ENCODE measurements around the gene PCDHGA1.
"Not testable (repeated sequence)": the region's sequence is repeated elsewhere in the genome, so short reads cannot be mapped to it uniquely, and the experiment has no call there.

The PCDHGA1 gene

DNA sequence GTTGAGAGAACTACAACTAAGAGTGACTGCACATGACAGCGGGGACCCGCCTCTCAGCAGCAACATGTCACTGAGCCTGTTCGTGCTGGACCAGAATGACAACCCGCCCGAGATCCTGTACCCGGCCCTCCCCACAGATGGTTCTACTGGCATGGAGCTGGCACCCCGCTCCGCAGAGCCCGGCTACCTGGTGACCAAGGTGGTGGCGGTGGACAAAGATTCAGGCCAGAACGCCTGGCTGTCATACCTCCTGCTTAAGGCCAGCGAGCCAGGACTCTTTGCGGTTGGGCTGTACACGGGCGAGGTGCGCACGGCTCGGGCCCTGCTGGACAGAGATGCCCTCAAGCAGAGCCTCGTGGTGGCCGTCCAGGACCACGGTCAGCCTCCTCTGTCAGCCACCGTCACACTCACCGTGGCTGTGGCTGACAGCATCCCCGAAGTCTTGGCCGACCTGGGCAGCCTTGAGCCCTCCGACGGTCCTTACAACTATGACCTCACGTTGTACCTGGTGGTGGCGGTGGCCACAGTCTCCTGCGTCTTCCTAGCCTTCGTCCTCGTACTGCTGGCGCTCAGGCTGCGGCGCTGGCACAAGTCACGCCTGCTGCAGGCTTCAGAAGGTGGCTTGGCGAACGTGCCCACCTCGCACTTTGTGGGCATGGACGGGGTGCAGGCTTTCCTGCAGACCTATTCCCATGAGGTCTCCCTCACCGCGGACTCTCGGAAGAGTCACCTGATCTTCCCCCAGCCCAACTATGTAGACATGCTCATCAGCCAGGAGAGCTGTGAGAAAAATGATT, 54.4 kb downstream of the PCDHGA1 start:
- H3K4me3 ChIP-seq (replicated peaks; ENCODE audit: low read depth, low read length), result no peak overlapping the region
- DNase-seq (ENCODE audit: extremely low read depth, insufficient read length), result no peak
- no peaks in the 10 kb centered on the region for H3K36me3 ChIP-seq (ENCODE audit: control insufficient read depth, insufficient read depth, low read length)
- H3K27me3 ChIP-seq (replicated peaks; ENCODE audit: control insufficient read depth, insufficient read depth, low read length), result no peaks in the 10 kb centered on the region
- TF ChIP-seq, protein P1, sequence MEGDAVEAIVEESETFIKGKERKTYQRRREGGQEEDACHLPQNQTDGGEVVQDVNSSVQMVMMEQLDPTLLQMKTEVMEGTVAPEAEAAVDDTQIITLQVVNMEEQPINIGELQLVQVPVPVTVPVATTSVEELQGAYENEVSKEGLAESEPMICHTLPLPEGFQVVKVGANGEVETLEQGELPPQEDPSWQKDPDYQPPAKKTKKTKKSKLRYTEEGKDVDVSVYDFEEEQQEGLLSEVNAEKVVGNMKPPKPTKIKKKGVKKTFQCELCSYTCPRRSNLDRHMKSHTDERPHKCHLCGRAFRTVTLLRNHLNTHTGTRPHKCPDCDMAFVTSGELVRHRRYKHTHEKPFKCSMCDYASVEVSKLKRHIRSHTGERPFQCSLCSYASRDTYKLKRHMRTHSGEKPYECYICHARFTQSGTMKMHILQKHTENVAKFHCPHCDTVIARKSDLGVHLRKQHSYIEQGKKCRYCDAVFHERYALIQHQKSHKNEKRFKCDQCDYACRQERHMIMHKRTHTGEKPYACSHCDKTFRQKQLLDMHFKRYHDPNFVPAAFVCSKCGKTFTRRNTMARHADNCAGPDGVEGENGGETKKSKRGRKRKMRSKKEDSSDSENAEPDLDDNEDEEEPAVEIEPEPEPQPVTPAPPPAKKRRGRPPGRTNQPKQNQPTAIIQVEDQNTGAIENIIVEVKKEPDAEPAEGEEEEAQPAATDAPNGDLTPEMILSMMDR (IDR thresholded peaks at IDR 0.05; ENCODE audit: insufficient read depth, low read length, poor library complexity, severe bottlenecking), result no peak

DNA sequence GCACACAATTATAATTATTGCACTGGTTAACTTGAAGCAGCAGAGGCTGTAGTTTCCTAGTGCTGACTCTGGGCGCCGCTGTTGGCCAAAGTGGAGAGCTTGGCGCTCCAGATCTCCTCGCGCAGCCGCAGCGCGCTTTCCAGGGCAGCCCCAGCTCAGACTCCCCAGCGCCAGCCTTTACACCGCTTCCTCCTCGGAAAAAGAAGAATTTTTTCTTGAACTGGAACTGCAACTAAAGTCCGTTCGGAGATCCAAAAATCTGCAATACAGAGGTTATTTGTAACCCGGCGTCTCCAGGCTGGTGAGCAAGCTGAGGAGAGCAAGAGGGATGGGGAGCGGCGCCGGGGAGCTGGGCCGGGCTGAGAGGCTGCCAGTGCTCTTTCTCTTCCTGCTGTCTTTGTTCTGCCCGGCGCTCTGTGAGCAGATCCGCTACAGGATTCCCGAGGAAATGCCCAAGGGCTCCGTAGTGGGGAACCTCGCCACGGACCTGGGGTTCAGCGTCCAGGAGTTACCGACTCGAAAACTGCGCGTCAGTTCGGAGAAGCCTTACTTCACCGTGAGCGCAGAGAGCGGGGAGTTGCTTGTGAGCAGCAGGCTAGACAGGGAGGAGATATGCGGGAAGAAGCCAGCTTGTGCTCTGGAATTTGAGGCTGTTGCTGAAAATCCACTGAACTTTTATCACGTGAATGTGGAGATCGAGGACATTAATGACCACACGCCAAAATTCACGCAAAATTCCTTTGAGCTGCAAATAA, 57.4 kb downstream of the PCDHGA1 start, which contains the start of gene PCDHGB4:
Gene PCDHGB4, plus strand, starts transcription at position 142 of the 755 bp plus-strand sequence. Its CDS starts 187 bp downstream, at position 329.
- not testable (repeated sequence) for H3K4me3 ChIP-seq (replicated peaks; ENCODE audit: low read depth, low read length); DNase-seq (ENCODE audit: extremely low read depth, insufficient read length); H3K27me3 ChIP-seq (replicated peaks; ENCODE audit: control insufficient read depth, insufficient read depth, low read length); H3K36me3 ChIP-seq (ENCODE audit: control insufficient read depth, insufficient read depth, low read length)

DNA sequence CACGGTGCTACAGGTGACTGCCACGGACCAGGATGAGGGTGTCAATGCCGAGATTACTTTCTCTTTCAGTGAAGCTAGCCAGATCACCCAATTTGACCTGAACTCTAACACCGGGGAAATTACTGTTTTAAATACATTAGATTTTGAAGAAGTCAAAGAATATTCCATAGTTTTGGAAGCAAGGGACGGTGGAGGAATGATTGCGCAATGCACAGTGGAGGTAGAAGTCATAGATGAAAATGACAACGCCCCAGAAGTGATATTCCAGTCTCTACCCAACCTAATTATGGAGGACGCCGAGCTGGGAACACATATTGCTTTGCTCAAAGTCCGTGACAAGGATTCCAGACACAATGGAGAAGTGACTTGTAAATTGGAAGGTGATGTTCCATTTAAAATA, 58.3 kb downstream of the PCDHGA1 start:
- TF ChIP-seq, protein P1 (IDR thresholded peaks at IDR 0.05; ENCODE audit: insufficient read depth, low read length, poor library complexity, severe bottlenecking), result no peak
- H3K4me3 ChIP-seq (replicated peaks; ENCODE audit: low read depth, low read length), result no peak overlapping the region
- no peaks in the 10 kb centered on the region for H3K27me3 ChIP-seq (replicated peaks; ENCODE audit: control insufficient read depth, insufficient read depth, low read length)
- H3K36me3 ChIP-seq (ENCODE audit: control insufficient read depth, insufficient read depth, low read length), result no peaks in the 10 kb centered on the region
- DNase-seq (ENCODE audit: extremely low read depth, insufficient read length), result no peak

DNA sequence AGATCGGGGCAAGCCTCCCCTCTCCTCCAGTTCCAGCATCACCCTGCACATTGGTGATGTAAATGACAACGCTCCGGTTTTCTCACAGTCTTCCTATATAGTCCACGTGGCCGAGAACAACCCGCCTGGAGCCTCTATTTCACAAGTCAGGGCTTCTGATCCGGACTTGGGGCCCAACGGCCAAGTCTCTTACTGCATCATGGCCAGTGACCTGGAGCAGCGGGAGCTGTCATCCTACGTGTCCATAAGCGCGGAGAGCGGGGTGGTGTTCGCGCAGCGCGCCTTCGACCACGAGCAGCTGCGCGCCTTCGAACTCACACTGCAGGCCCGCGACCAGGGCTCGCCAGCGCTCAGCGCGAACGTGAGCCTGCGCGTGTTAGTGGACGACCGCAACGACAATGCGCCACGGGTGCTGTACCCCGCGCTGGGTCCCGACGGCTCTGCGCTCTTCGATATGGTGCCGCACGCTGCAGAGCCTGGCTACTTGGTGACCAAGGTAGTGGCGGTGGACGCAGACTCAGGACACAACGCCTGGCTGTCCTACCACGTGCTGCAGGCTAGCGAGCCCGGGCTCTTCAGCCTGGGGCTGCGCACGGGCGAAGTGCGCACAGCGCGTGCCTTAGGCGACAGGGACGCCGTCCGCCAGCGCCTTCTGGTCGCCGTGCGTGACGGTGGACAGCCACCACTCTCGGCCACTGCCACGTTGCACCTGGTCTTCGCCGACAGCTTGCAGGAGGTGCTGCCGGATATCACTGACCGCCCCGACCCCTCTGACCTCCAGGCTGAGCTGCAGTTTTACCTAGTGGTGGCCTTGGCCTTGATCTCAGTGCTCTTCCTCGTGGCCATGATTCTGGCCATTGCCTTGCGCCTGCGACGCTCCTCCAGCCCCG, 59.1 kb downstream of the PCDHGA1 start:
- DNase-seq (ENCODE audit: extremely low read depth, insufficient read length), result no peak

DNA sequence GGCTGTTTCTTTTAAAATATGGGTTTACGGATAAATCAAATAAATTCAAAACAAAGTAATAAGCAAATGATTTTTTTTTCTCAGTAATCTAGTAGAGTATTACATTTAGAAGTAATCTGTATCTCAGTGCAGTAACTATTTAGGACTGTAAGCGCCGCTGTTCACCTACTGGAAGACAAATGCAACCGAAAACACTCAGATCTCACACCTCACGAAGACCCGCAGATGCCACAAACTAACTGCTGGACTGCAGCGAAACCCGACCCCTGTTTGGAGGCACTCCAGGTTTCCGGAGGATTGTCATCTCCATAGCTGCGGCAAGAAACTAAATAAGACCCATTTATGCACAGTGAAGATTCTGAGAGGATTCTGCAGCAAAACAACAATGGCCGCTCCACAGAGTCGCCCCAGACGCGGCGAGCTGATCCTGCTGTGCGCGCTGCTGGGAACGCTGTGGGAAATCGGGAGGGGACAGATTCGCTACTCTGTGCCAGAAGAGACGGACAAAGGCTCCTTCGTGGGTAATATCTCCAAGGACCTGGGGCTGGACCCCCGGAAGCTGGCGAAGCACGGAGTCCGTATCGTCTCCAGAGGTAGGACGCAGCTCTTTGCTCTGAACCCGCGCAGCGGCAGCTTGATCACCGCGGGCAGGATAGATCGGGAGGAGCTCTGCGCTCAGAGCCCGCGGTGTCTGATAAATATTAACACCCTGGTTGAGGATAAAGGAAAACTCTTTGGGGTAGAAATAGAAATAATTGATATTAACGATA, 62.3 kb downstream of the PCDHGA1 start, which contains the start of gene PCDHGA8:
Gene PCDHGA8, plus strand, starts transcription at position 205 of the 770 bp plus-strand sequence. Its CDS starts 181 bp downstream, at position 386.
- Histone ChIP-seq H3K36me3 (ENCODE audit: control insufficient read depth, insufficient read depth, low read length) (no peaks in the 10 kb centered on the region), H3K27me3 (replicated peaks; ENCODE audit: control insufficient read depth, insufficient read depth, low read length) (no peaks in the 10 kb centered on the region), H3K4me3 (replicated peaks; ENCODE audit: low read depth, low read length) (no peak within 1 kb of the TSS)
- DNase-seq (ENCODE audit: extremely low read depth, insufficient read length), result no peak
- TF ChIP-seq, protein P1 (IDR thresholded peaks at IDR 0.05; ENCODE audit: insufficient read depth, low read length, poor library complexity, severe bottlenecking), result no peak

More for the DNA sequence above, 59.1 kb downstream of the PCDHGA1 start:
- TF ChIP-seq, protein P1 (IDR thresholded peaks at IDR 0.05; ENCODE audit: insufficient read depth, low read length, poor library complexity, severe bottlenecking), result no peak
- Histone ChIP-seq H3K36me3 (ENCODE audit: control insufficient read depth, insufficient read depth, low read length) (no peaks in the 10 kb centered on the region), H3K27me3 (replicated peaks; ENCODE audit: control insufficient read depth, insufficient read depth, low read length) (no peaks in the 10 kb centered on the region), H3K4me3 (replicated peaks; ENCODE audit: low read depth, low read length) (no peak overlapping the region)
